AG09319 (cell line): Measurements from ENCODE around the gene HOXD12.

ENCODE experiments used
- DNase-seq: peaks from one replicate; pipeline ENCODE4 v3.0.0-alpha.2; 2010; ENCODE audit warnings: low read depth; ENCODE audit errors: extremely low read depth
- CTCF ChIP-seq: IDR thresholded peaks from 2 replicates; pipeline ENCODE4 v1.5.1; 2011; ENCODE audit warnings: low read depth, mild to moderate bottlenecking, inconsistent platforms, low read length, moderate library complexity

The HOXD12 gene

DNA sequence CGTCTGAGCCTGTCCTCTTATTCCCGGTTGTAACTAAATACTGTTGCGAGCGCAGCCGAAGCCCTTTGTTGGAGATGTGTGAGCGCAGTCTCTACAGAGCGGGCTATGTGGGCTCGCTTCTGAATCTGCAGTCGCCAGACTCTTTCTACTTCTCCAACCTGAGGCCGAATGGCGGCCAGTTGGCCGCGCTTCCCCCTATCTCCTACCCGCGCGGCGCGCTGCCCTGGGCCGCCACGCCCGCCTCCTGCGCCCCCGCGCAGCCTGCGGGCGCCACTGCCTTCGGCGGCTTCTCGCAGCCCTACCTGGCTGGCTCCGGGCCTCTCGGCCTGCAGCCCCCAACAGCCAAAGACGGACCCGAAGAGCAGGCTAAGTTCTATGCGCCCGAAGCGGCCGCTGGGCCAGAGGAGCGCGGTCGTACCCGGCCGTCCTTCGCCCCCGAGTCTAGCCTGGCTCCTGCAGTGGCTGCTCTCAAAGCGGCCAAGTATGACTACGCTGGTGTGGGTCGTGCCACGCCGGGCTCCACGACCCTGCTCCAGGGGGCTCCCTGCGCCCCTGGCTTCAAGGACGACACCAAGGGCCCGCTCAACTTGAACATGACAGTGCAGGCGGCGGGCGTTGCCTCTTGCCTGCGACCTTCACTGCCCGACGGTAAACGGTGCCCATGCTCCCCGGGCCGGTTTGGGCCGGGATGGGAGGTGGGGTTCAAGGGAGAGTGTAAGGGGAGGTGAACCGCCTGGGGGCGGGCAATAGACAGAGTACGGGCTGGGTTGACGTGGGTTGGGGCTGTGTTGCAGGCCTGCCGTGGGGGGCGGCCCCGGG is at the start of gene HOXD12:
TSS of gene HOXD12 (plus strand) at position 68 of the 819 bp plus-strand sequence. CDS start at position 75, 7 bp downstream.
- no peak for DNase-seq

GRCh38 chr2:176056406-176056805 is 43.2 kb upstream of the HOXD12 start:
- no peak for DNase-seq
- TF ChIP-seq CTCF = no peak

More for the DNA sequence above, at the start of gene HOXD12:
- no peak for TF ChIP-seq CTCF

- no peak for DNase-seq
- no peak for TF ChIP-seq CTCF
Measured at GRCh38 chr2:176063958-176064357, 35.6 kb upstream of the HOXD12 start.

- DNase-seq = no peak
- TF ChIP-seq CTCF = no peak
Measured at GRCh38 chr2:176066645-176067588, 32.7 kb upstream of the HOXD12 start.

- no peak for DNase-seq
- TF ChIP-seq CTCF = no peak
Measured at GRCh38 chr2:176067589-176068418, 31.8 kb upstream of the HOXD12 start.

DNA sequence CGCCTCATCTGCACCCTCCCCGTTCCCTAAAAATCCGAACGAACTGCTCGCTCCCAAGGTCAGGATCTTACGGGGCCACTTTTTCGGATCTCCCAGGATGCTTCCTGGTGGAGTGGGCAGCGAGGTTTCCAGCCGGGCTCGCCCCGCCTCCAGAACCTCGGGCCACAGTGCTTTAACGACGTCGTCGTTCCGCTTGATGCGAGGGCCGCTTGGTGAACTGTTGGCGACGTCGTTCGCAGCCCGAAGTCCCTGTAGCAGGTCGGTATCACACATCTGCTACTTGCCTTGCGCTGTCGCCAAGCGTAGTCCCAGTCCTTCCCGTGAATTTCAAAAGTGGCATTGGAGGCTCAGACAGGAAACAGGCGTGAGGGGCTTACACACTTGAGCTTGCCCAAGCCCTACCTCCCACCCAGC is 31.2 kb upstream of the HOXD12 start:
- no peak for DNase-seq
- TF ChIP-seq CTCF = no peak
